Measurements from ENCODE around the gene PEX14.

PEX14 gene

DNA sequence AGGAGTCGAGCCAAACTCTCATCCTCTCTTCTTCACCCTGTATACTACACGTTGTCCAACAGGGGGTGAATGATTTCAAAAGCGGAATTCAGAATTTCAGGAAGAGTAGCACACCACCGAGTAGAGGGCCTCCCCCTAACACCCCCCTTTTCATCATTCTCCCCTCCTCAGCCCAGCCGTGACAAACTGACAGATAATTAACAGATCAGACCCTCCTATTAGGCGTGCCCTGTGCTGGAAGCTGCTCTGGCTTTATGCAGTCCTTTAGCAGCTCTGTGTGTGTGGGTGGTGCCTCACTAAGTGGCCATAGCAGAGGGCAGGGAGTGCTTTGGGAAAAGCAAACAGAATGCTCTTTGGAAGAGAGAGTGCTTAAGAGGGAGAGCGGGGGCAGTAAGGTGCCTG is 44.3 kb downstream of the PEX14 start:
- no peak for DNase-seq (ENCODE audit: low read depth)

DNA sequence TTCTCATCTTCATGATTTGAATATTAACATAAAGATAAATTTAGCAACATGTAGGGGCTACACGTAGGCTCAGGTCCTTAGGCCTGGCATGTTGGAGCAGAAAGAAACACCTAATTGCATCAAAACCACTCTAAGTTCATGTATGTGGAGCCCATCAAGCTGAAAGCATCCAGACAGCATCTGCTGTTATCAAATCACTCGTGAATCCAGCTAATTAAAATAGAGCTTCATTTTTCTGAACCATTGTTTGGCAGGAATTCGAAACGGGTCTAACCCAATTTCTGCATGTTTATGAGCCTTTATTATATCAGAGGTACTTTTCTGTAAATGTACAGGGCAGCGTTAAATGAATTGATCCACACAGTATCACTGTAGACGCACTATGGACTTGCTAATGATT is 45.7 kb downstream of the PEX14 start:
- no peak for DNase-seq (ENCODE audit: low read depth)

DNA sequence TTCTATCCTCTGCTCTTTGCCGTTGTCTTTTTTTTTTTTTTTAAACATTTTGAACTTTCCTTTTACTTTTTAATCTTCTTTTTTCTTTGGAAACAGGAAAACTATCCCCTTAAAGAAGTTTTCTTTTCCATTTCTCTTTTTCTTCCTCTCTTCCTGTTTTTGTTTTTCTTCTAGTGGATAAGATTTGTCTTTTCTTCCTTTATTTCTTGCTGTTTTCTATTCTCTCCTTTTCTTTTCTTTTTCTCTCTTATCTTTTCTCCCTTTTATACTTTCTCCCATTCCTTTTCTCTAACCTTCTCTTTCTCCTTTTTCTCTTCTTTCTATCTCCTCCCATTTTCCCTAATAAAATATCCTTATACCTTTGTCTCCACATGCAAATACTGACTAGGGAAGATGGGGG is 46.2 kb downstream of the PEX14 start:
- DNase-seq (ENCODE audit: low read depth): no peak

DNA sequence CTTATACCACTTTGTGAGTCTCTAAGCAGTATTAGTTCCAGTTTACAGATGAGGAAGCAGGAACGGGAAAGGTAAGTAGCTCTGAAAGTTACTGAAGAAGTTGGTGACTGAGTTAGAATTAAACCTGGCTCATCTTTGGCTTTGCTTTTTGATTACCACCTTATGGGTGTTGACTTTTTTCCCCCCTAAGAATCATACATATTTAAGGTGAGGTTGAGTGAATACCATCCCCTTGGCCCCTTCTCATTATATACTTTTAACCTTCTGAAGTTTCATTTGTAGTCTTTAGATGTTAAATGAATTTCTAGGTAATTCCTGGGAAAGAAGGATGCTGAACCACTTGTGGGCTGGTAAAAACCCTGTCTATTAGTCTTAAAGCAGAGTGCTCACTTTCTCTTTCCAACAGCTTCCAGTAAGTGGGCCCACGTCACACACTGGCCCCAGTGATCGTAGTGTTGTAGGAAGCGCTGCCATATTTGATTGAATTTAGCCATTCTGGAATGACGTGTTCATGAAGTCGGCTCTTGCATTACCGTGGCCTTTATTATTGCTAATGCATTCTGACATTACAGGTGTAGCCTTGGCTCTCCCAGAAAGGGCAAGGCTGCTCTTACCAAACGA is 46.9 kb downstream of the PEX14 start:
- no peak for DNase-seq (ENCODE audit: low read depth)

DNA sequence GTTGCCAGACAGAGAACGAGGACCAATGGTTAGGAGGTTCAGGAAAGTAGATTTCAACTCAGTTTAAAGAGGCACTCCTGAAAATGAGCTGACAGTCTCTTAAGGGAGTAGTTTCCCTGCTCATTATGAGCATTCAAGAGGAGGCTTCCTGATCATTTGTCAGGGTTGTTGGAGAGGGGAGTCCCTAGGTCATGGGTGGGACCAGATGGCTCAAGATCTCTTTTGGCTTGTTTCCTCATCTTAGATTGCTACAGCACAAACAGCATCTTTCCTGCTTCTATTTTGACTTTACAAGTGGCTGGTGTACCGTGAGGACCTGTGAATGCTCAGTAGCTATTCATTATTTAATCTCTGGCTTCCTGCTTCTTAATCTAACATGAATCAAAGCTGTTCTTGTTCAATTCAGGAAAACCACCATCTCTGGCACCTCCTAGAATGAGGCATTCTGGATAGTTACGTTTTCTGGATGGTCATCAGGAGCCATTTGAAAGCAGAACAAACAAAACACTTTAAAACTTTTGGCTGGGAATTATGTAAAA is 47.6 kb downstream of the PEX14 start:
- DNase-seq (ENCODE audit: low read depth): no peak

DNA sequence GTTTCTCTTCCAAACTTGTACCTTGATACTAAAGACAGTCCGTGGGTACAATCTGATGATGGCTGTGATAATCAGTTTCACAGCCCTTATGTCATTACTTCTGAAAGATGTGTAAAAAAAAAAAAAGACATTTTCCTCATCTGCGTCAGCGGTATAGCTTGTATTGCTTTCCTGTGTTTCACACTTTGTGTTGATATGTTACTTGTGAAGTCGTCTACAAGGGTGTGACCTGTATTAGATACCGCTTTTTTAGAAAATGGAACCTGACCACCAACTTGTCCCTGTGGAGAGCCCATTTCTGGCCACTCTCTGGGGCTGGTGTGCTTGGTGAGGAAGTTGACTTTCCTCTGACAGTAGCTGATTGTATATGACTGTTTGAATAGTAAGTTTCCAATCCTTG is 50.5 kb downstream of the PEX14 start:
- DNase-seq (ENCODE audit: low read depth): no peak

DNA sequence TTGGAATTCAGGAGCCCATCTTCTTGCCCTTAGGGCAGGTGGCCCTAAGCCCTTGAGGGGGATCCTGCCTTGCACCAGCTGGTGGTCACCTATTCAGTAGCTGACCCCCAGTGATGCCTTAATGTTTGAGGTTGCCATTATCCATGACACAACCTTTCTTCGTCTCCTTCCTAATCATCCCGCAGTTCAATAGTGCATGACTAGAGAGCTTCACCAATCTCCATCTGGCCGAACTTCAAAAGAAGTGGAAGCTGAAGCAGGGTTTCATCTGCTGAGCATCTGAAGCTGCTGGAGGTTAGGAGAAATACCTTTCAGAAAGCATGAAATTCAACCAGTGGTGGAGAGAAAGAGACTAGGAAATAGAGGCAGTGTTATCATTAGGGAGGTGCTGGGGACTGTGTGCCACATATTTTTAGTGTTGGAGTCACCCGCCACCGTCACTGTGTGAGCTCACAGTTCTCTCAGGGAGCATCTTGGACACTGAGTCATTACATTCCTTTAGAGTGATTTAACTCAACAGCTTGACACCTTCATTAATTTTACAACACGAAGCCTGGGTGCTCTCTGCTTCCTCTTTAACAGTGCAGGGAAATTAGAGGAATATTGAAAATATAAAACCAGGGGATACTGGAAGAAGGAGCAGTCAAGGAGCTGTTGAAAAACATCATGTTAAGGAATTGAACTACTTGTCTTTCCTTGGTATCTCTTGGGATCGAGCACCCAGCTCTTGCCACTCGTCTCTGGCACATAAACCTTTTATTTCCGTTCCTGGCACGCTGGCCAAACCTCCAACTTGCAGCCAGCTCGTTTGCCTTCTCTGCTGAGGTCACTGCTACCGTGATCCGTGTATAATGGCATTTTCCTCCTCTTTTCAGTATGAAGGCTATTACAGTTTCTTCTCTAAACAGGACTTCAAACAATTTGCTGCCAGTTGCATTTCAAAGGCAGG is 53.6 kb downstream of the PEX14 start:
- no peak for DNase-seq (ENCODE audit: low read depth)

DNA sequence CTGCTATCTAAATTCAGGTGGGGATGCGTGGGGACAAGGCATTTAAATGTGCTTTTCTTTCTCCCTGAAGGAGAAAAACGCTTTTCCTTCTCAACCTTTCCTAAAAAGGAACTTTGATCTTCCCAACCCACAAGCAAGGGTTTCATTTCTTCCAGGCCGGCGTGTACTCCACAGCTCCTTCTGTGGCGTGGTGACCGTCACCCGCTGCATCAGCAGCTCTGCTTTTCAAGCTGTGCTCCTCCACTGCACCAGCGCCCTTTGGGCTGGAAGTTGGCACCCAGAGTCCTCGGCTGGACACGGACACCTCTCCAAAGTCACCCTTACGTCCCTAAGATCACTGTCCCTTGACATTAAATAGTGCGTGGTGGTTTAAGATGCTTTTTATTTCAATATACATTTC is 54.3 kb downstream of the PEX14 start:
- no peak for DNase-seq (ENCODE audit: low read depth)

DNA sequence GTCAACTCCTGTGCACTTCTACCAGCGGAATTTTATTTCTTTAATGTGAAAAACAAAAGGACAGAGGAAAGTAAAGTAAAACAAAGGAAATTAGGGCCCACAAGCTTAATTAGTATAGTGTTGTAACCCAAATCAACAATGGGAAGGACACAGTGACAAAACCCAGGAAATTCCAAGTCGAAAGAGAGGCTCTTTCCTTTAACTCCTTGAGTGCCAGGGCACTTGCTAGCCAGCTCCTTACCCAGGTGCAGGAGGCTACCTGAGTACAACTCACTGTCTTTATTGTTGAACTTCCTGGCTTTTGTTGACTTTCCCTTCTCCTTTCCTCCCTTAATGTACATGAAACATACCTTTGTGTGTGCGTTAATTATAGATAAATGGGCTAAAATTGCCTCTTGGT is 55.0 kb downstream of the PEX14 start:
- no peak for DNase-seq (ENCODE audit: low read depth)

DNA sequence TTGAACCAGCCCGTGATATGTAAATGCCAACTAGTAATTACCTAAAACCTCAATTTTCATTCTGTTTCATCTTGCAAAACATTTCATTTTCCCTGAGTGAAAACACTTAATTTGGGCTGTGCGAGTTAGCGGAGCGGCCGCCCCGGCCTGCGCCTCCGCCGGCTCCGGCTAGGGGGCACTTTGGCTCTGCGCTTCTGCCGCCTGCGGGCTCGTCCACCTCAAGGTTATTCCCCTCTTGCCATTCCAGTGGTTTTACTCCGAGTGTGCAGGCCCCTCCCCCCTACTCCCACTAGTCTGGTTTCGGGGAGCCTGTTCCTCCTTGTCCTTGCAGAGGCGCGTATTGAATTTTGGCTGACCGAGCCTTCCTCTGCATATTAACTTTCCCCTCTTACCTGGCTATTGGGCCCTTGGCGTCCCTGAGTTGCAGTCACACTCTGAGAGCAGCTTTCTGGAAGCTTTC is 55.6 kb downstream of the PEX14 start:
- DNase-seq (ENCODE audit: low read depth): no peak

DNA sequence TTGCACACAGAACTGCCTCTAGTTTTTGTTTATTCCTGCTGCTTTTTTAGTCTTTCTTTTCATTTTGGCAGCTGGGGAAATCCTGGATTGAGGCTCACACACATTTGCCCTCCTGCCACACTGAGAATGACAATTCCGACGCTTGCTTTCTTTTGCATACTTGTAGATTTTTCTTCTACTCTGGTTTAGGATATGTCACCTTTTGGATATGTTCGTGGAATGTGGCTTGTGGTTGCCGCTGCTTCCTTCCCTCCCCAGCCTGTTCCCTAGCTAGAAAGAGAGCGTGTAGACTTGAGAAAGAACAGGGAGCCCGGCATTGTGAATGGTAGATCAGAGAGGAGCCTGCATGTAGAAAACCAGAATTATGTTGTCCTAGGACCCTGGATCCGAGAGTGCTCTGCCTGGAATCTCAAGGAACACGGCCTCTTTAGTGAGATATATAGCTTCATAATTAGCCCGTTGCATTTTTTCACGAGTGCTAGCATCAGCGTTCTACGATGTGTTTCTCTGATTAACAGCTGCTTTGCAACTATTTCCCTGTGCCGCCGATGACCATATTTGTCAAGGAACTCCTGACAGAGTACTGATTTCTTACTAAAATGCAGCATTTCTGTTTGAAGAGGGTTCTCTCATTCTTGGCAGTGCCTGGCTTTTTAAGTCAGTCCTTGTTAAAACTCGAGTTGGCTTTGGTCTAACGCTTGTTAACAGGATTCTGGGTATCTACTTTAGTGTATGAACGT is 56.2 kb downstream of the PEX14 start:
- DNase-seq (ENCODE audit: low read depth): no peak

DNA sequence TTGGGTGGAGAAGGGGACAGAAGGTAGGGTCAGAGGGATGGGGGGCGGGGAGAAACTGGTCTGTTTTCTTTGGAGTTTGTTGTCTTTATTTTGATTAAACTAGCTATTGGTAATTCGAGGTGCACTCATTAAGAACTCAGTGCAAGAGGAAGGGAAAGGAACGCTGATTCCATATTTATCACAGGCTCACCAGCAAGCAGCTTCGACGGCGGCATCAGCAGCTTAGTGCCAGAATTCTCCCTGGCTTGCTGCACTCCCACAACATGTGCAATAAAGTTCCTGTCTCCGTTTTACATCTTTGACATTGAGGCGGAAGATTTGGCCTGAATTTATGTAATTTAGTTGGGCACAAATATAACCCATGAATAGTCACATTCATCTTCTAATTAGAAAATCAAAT is 57.6 kb downstream of the PEX14 start:
- DNase-seq (ENCODE audit: low read depth): no peak

DNA sequence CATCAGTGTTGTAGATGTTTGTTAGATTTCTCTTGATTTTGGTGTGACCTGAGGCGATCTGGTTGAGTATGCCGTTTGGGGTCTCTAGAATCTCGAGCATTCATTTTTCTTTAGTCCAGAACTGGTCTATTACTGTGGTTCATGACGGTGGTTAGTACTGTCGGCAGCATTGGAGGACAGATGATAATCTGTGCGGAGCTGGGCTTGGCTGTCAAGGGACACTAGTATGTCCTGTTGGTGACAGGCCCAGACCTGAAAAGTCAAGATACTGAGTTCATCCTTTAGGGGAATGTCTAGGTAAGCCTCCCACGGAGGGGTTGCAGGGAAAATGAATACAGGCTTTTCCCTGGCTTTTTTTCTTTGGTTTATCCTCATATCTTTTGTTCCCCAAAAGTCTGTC is 59.8 kb downstream of the PEX14 start:
- no peak for DNase-seq (ENCODE audit: low read depth)

DNA sequence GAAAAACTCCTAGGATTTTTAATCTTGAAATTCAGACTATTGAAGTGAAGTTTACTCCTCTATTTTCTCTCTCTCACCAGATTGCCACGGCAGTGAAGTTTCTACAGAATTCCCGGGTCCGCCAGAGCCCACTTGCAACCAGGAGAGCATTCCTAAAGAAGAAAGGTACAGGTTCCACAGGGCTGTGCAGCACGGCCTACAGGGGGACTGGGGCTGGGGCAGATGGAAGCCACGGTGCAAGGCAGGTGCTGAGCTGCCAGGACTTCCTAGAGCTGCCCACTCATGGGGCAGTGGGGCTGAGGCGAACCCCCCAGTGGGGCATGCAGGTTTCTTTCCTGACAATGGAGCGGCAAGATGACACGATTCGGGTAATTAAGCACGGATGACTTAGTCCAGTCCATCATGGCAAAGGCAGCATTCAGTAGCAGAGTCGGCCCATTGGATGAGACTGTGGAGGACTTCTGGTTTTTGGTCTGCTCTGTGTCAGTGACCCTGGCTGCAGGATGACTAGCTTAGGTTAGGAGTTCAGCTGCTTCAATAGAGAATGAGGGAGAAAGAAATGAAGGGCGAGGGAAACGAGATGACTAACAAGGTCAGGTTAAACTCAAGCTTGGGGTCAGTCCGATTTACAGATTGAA is 61.5 kb downstream of the PEX14 start:
- DNase-seq (ENCODE audit: low read depth): no peak

DNA sequence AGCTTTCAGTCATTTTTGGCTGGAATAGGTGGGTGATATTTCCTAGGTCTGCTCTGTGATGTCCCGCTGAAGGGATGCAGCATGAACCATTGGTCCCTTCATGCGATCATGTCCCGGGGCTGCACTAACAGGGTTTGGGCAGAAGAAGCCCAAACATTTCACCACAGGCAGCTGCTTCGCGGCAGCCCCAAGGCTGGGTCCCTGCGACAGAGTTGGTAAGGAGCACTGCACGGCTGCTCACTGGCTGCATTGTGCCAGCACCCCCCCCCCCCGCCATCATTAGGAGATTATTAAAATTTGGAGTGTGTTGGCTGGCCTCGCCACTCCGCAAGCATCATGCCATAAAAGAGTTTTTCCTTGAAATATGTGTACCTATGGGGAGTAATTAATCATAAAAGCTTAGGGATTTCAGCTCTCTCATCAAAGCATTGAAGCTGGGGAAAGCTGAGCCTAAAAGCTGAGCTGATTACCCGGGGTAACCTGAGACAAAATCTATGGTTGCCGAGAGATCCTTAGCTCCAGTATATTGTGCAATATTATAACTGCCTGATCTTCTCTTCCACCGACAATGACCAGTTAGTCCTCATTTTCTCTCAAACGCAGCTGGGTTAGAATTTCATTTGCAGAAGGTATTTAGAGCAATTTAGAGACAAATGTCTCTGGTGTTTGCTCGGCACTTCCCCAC is 62.5 kb downstream of the PEX14 start:
- no peak for DNase-seq (ENCODE audit: low read depth)

DNA sequence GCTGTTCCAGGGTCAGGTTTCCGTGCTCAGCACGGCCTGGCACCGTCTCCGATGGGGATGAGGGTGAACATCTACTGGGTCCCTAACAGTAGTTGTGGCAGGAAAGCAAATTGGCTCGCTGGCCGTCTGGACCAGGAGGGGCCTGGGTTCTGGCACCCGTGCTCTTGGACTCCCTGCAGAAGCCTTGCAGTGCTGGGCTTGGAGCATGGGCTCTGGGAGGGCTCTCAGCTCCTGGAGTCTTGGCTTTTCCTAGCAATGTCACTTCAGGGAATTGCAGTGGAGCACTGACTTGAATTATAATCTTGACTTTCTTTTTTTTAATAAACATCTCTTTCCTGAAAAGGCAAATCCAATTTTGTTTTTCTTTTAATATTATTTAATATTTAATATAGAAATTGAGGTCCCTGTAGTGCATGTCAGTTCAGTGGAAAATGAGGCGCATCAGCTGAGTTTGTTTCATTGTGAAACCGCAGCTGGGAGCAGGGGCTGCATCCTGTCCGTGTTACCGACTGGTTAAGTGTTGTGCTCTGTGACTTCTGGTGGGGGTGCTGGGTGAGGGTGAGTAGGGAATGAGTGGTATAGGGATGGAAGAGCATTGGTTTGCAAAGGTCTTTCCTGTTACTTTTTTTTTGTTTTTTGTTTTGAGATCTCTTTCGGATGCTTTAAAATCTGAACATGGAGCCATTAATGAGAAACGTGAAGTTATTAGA is 64.1 kb downstream of the PEX14 start:
- no peak for DNase-seq (ENCODE audit: low read depth)

DNA sequence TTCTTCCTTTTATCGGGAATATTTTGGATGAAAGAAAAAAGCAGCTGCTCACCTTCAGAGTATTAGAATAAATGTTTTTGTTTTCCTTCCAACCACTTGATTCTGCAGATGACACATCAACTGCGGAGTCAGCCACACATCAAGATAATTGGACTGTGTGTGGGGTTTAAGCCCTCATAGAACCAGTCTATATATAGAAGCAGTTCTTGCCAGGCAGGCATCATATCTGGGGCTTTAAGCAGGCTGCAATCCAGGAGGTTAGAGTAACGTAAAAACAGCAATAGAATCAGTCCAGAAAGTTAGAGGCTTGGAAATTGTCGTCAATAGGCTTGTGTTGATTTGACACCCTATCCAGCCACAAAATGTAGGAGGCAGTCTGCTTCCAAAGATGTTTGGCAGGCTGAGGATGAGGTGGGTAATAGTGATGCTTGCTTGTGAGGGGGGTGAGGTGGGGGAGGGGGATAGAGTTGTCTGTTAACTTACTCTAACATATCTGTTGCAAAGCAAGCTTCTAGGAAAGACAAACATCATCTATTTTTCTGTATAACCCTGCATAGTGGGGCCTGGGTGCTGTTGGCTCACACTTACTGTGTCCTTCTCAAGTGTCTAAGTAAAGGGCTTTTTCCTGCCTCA is 64.8 kb downstream of the PEX14 start:
- DNase-seq (ENCODE audit: low read depth): no peak

DNA sequence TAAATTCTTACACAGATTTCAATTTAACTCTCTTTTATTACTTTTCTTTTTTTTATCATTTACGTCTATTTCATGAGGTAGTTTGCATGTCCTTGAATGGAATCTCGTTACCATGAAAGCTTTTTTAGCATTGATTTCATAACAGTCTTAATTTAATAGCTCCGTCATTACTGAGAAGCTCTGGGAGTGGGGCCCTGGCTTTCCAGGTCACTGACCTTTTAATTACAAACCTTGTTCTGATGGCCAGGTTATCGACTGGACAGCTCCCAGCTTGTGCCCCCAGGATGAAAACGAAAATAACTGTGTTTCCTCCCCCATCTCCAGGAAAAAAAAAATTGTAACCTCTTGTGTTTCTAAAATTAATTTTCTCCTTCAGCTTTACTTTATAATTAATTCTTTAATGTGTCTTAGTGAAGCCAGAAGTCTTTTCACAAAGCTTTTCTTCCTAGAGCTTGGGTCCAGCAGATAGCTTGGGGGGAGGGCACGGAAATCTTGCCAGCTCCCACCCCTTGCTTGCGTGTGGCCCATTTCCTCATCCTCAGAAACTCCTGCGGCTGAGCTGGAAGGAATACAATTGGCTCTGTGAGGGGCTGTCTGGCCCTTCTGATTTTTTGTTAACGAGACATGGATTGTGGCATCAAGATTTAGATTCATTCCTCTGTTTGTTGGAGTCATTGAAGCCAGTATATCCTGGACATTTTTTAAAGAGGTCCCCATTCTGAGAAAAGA is 65.7 kb downstream of the PEX14 start:
- no peak for DNase-seq (ENCODE audit: low read depth)

DNA sequence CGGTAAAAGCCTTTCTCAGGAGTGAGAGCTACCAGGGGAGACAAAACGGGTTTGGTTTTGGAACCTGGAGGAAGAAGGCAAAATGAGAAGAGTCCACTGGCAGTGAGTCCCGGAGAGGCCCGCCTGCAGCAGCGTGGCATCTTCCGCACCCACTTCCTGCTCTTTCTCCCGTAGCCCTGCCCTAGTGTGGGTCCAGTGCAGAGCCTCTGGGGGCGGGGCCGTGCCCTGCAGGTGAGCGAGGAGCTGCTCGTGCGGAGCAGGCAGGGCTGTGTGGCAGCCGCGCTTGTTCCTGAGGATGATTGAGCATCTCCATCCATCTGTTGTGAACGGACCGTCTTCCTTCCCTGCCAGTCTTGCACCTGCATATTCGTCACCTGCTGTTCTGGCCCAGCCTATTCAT is 66.5 kb downstream of the PEX14 start:
- DNase-seq (ENCODE audit: low read depth): no peak

DNA sequence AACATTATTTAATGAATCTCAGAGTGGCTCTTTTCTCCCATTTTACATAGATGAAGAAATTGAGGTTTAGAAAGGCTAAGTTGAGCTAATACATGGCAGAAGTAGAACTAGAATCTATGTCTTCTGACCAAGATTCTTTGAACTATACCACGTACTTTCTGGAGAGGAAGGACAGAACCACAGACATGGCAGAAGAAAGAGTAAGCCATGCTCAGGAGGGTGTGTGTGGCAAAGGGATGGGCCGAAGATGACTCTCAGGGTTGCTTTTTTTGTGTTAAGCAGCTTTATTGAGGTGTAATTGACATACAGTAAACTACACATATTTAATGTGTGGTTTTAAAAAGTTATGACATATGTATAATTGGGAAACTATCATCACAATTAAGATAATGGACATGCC is 69.5 kb downstream of the PEX14 start:
- no peak for DNase-seq (ENCODE audit: low read depth)
